Heart right ventricle (tissue), 16 donors: ENCODE results near the gene PIK3R6. TPM values are rescaled to one million over a fixed set of nuclear protein-coding genes. Genes with fewer than 3 reads are reported as not detected.

Experiments used
- ATAC-seq, 8 donors: fragments of 200-7000 bp; cut with Tn5 transposase; one replicate each; pipeline ENCODE4 v1.9.1; 2020; ENCODE audit warnings: mild to moderate bottlenecking in 8 of 8, moderate library complexity in 8 of 8, moderate number of reproducible peaks in 1 of 8
- DNase-seq, 2 donors: peaks; one replicate each; pipeline ENCODE4 v3.0.0-alpha.2; 2020
- H3K27ac ChIP-seq, 10 donors: fragments of 200-600 bp; sonication (generic) in 2 of 10; one replicate each; pipeline versions ENCODE4 v1.5.0 to v1.8.0; 2020 to 2022; ENCODE audit warnings: mild to moderate bottlenecking in 3 of 10
- H3K27me3 ChIP-seq, 7 donors: fragments of 200-600 bp; one replicate each; pipeline ENCODE4 v1.8.0; 2021 to 2022; ENCODE audit warnings: mild to moderate bottlenecking in 2 of 7
- H3K36me3 ChIP-seq, 9 donors: fragments of 200-600 bp; sonication (generic) in 1 of 9; one replicate each; pipeline versions ENCODE4 v1.5.0 to v1.8.0; 2020 to 2022; ENCODE audit warnings: mild to moderate bottlenecking in 2 of 9
- H3K4me1 ChIP-seq, 9 donors: fragments of 200-600 bp; sonication (generic) in 1 of 9; one replicate each; pipeline versions ENCODE4 v1.5.0 to v1.8.0; 2020 to 2022; ENCODE audit warnings: mild to moderate bottlenecking in 4 of 9
- H3K4me3 ChIP-seq, 10 donors: fragments of 200-600 bp; sonication (generic) in 2 of 10; one replicate each; pipeline versions ENCODE4 v1.5.0 to v1.8.0; 2020 to 2022; ENCODE audit warnings: mild to moderate bottlenecking in 7 of 10, moderate library complexity in 2 of 10
- H3K9me3 ChIP-seq, 11 donors: fragments of 200-600 bp in 10 of 11; sonication (generic) in 2 of 11; one replicate each; pipeline versions ENCODE4 v1.5.0 to v1.8.0; 2013 to 2022; ENCODE audit warnings: mild to moderate bottlenecking in 2 of 11, control low read depth in 1 of 11, moderate library complexity in 1 of 11
- CTCF ChIP-seq, 9 donors: fragments of 200-600 bp; sonication (generic) in 2 of 9; IDR thresholded peaks; one replicate each; pipeline versions ENCODE4 v1.5.0 to v1.8.0; 2021 to 2022; ENCODE audit warnings: antibody characterized with exemption in 9 of 9, mild to moderate bottlenecking in 5 of 9, moderate library complexity in 1 of 9
- whole genome bisulfite sequencing, 2 donors: extraction: QIAGEN DNeasy Blood & Tissue Kit; methylation state at CpG; one replicate each; pipeline ENCODE4 v1.1.7; 2013; ENCODE audit warnings: inconsistent platforms in 1 of 2; 5-methylcytosine and 5-hydroxymethylcytosine counted together
- intact Hi-C, 10 donors: fragments of 100-400 bp; cut with DNase I; formaldehyde crosslinking; loops; one replicate each; pipeline versions ENCODE4 v1.11.1 to v1.14.2; 2022
- polyA plus RNA-seq, 2 donors: library from polyadenylated mRNA; stranded (reverse); fragments of 200-250 nt; gene quantifications; one replicate each; pipeline ENCODE4 v1.2.3, GENCODE V29; 2013
- total RNA-seq, 10 donors: library from RNA; stranded (reverse); fragmentation: NEBNext Ultra II Directional in 3 of 10; extraction: Animal tissue kit (Norgen Biotek cat#: 25700) in 3 of 10; gene quantifications; one replicate each; pipeline versions ENCODE4 v1.2.1 to v1.2.4, GENCODE V29; 2021 to 2023
- donor health status: Arrhythmogenic right ventricular cardiomyopathy.
- donor health status: ischemic (EF 13 %, LVEDD 7.1; RV severe dilation, severe dysfunction).
- donor health status: healthy with polysubstance abuse.
- donor health status: DM: no; HTN: yes; CAD: no.
- donor health status: DM: no; HTN: no; CAD: no.
- donor health status: ischemic (EF 25% LVEDD 6.9; RV normal size, moderate dysfunction).
- donor health status: ischemic (EF 25% LVEDD 5.7; RV mildly dilated, moderate dysfunction).
- donor health status: healthy.
- donor health status: DM: yes; HTN: yes; CAD: no.
- donor health status: Ischemic cardiomyopathy.
- donor health status: ischemic (EF 35%, LVEDD 5.7; RV mildly dilated, moderate dysfunction).
- donor health status: nonischemic (EF 11% LVEDD 7.7; RV severe dilation, severe dysfunction).
- donor health status: DM: yes; HTN: yes; CAD: no.
- donor health status: PGD.
- donor health status: ischemic (EF 29% LVEDD 5.4; RV normal size, mild dysfunction).
- donor health status: nonischemic (EF 23%, LVEDD 6.1; RV moderate dilation, normal function).

PIK3R6 gene
- total and polyA plus RNA-seq, 12 donors = 0.32 to 3.4 (median 1.0) TPM

- H3K4me1 ChIP-seq = peaks cover 0 to 20% (median 0%) of the 10 kb centered on the region in 9 donors
- peaks cover 0 to 9% (median 0%) of the 10 kb centered on the region in 11 donors for H3K9me3 ChIP-seq
- intact Hi-C loops = loop anchor here in 7 of 10 donors (1.0 to 10.0 kb wide), 5 partner anchors 38 to 375 kb away; no protein-coding TSS in a partner anchor
- peak; percentile 80 to 93 (median 89) for ATAC-seq
- no peaks in the 10 kb centered on the region for H3K36me3 ChIP-seq
- DNase-seq = peak; percentile 80 to 83
- no peak overlapping the region for H3K27ac ChIP-seq
- H3K27me3 ChIP-seq = no peaks in the 10 kb centered on the region
- peak; percentile 48 to 94 (median 88) for TF ChIP-seq CTCF (IDR thresholded peaks at IDR 0.05)
- no peak overlapping the region for H3K4me3 ChIP-seq
- 28 to 30% methylated on average over 19 of the region's 19 CpGs for WGBS, 2 donors
Observed at GRCh38 chr17:8785547-8786413, 81.7 kb downstream of the PIK3R6 start.

GRCh38 chr17:8782176-8782575 lies 85.3 kb downstream of the PIK3R6 start:
- WGBS, 2 donors = 94% methylated on average over 1 of the region's 1 CpG
- intact Hi-C loops = loop anchor here in 4 of 10 donors (5.0 to 10.0 kb wide), 3 partner anchors 110 to 370 kb away; no protein-coding TSS in a partner anchor
- no peak for TF ChIP-seq CTCF (IDR thresholded peaks at IDR 0.05)
- no peaks in the 10 kb centered on the region for H3K27me3 ChIP-seq
- H3K27ac ChIP-seq = no peak overlapping the region
- H3K4me3 ChIP-seq = no peak overlapping the region
- H3K4me1 ChIP-seq = peaks cover 0 to 29% (median 0%) of the 10 kb centered on the region in 9 donors
- no peaks in the 10 kb centered on the region for H3K36me3 ChIP-seq
- H3K9me3 ChIP-seq = peaks cover 0 to 9% (median 0%) of the 10 kb centered on the region in 11 donors
- ATAC-seq (no peak), DNase-seq (no peak)

- Histone ChIP-seq H3K27me3 (no peaks in the 10 kb centered on the region), H3K9me3 (peaks cover 0 to 9% (median 0%) of the 10 kb centered on the region in 11 donors), H3K4me1 (peaks cover 0 to 31% (median 0%) of the 10 kb centered on the region in 9 donors), H3K4me3 (no peak overlapping the region), H3K36me3 (no peaks in the 10 kb centered on the region), H3K27ac (no peak overlapping the region)
- intact Hi-C loops = loop anchor here in 4 of 10 donors (5.0 to 10.0 kb wide), 3 partner anchors 111 to 369 kb away; no protein-coding TSS in a partner anchor
- no peak for DNase-seq
- no peak for TF ChIP-seq CTCF (IDR thresholded peaks at IDR 0.05)
- no peak for ATAC-seq
- WGBS, 2 donors = 89 to 94% methylated on average over 4 of the region's 4 CpGs
Observed at GRCh38 chr17:8781776-8782175, 85.7 kb downstream of the PIK3R6 start.

- DNase-seq (no peak), ATAC-seq (no peak)
- Histone ChIP-seq H3K4me3 (no peak overlapping the region), H3K36me3 (no peaks in the 10 kb centered on the region), H3K4me1 (peaks cover 0 to 32% (median 0%) of the 10 kb centered on the region in 9 donors), H3K9me3 (peaks cover 0 to 12% (median 2%) of the 10 kb centered on the region in 11 donors), H3K27ac (no peak overlapping the region), H3K27me3 (peaks cover 0 to 7% (median 0%) of the 10 kb centered on the region in 7 donors)
- TF ChIP-seq CTCF (IDR thresholded peaks at IDR 0.05) = no peak
- WGBS, 2 donors = 85 to 91% methylated on average over 1 of the region's 1 CpG
- intact Hi-C loops = no loop called here
Observed at GRCh38 chr17:8776881-8777280, 90.6 kb downstream of the PIK3R6 start.
